Hematopoietic multipotent progenitor cell treated with erythropoietin and hydrocortisone succinate and interleukin-3 and kit ligand, for 4 days (in vitro differentiated cells): ENCODE results near the gene PFDN6.
"Not testable (repeated sequence)": the region's sequence is repeated elsewhere in the genome, so short reads cannot be mapped to it uniquely, and the experiment has no call there.

ENCODE experiments used
- DNase-seq: peaks from one replicate; pipeline ENCODE4 v3.0.0-alpha.2; 2015

The PFDN6 gene

DNA sequence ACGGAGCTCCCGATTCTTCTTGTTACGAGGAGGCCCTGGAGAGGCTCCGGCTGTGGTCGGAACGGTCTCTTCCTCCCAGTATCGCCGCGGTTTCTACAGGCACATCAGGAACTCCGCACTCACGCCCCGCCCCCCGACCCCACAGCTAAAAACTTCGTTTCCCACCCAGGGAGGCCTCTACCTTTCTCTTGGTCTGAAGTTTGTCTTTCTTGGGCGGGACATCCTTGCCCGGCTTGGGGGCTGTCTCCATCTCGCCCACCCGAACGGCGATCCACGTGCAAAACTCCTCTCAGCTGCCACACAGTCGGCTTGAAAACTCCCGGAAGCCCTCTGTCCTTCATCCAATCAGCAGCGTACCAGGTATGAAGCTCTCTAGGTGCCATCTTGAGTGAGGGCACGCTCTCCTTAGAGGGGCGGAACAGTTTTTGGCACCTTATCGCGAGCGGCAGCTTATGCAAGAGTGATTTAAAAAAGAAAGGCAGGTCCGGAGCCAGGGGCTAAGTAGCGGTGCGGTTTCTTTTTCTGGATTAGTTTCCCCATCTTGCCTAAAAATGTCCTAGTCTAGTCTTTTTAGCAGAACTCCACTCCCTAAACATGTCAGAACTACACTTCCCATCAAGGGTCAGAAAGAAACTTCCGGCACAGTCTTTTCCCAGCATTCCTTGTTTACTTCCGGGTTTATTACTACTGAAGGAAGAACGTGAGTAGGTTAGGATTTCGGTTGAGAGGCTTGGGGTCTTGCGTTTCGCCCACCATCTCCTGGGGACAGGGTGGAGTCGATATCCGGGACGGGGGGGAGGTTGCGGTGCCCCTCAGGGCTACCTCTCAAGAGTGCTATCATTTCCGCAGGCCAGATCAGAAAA is at the start of gene PFDN6, which contains the start of gene WDR46:
PFDN6 (plus strand) TSS at position 681 of the 863 bp plus-strand sequence. CDS start 256 bp downstream, outside the sequence.
WDR46 (minus strand) TSS at position 319 of the 863 bp plus-strand sequence; CDS start at position 250, 69 bp downstream.
- peak; percentile 97 for DNase-seq

DNA sequence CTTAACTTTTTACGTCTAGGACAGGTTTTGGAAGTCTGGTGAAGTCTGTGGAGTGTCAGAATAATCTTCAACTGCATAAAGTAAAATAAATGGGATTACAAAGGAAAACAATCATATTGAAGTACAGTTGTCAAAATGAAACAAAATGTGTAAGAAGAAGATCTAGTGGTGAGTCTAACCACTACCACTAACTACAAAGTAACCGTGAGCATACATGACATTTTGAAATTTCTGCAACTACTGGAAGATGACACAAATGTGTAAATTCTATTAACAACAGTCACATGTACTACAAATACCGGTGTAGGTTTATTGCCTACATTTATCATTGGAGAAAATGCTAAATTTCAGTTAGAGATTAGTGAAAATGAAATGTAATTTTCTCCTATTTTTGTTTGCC is 47.4 kb upstream of the PFDN6 start:
- DNase-seq, result no peak

DNA sequence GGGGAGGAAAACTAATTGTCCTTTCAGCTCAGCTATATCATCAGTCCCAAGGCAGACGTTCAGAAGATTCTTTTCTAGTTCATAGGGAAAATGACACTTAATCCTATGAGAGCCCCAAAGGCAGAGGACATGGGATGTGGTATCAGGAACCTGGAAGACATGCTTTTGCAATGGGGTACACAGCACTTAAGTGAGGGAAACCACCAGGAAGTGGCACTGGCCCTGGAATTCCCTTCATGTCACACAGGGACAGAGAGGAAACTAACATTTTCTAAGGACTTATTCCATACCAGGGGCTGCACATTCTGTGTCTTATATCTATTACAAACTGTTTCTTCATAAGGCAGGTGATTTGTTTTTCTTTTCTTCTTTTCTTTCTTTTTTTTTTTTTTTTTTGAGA is 45.9 kb upstream of the PFDN6 start:
- no peak for DNase-seq

DNA sequence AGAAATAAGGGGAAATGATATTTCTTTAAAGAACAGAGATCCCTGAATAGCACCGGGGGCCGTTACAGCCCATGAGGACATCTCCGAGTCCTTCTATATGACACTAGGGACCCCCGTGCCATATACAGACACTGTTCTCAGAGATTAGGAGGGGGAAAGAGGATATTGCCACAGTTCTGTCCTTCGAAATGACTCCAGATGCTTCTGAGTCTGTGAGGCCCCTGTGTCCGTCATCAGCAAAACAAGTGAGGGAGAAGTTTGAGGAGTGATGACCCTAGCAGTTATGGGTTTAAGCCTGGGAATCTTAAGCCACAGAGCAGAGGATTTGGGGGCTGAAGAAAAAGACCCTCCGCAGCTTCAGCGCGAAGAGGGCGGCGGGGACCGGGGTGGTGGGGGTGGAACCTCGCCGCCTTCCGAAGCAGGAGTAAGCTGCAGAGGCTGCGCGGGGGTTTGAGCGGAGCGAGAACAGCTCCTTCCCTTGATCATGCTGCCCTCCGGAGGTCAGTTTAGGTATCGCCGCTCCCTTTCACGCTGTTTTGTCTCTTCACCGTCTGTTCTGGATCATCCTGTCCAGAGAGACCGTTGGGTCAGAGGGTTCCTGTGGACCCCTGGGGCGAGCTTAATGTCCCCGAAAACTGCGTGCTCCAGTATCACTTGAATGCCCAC is 41.3 kb upstream of the PFDN6 start:
- peak; percentile 95 for DNase-seq

DNA sequence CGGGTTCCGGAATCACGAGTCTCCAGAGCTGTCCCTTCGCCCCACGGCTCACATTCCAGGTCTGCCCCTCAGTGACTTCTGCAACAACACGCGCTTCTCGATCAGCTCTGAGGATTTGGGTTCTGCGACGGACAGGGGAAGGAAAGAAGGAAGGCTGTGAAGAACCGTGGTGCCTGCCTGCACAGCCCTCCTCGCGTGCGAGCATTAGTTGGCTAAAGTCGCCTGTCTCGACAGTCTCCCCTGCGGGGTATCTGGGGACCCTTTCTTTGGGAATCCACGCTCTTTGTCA is 40.8 kb upstream of the PFDN6 start:
- DNase-seq, result no peak

DNA sequence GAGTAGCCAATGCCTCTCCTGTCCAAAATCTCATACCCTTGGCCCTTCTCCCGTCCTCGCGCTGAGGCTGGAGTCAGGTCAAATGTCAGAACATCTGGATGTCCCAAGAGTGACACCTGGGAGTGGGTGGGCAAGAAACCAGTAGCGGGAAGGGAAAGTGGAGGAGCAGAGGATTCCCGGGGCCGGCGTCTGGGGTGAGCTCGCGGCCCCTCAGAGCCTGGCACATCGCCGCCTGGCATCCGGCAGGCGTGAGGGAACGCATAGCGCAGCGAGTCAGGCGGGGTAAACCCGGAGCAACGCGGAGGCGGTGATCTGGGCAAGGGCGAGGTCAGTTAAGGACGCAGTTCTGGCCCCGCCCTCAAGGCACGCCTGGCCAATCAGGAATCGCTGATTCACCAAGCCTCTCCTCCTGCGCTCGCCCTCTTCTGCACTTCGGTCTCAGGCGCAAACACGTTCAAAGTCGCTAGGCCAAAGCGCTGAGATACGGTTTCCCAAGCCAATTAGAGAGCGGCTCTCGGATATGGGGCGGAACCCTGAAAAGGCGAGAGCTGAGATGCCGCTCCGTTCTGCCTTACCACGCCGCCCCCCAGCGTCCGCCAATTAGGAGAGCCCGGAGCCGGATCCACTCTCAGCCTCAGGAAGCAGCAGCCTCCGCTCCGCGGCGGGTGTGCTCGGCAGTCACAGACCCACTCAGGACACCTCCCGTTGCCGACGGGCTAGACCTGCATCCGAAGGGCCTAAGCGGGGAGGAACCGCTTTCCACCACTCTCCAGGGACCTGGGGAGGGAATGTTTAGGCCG is 40.3 kb upstream of the PFDN6 start:
- peak; percentile 100 for DNase-seq

DNA sequence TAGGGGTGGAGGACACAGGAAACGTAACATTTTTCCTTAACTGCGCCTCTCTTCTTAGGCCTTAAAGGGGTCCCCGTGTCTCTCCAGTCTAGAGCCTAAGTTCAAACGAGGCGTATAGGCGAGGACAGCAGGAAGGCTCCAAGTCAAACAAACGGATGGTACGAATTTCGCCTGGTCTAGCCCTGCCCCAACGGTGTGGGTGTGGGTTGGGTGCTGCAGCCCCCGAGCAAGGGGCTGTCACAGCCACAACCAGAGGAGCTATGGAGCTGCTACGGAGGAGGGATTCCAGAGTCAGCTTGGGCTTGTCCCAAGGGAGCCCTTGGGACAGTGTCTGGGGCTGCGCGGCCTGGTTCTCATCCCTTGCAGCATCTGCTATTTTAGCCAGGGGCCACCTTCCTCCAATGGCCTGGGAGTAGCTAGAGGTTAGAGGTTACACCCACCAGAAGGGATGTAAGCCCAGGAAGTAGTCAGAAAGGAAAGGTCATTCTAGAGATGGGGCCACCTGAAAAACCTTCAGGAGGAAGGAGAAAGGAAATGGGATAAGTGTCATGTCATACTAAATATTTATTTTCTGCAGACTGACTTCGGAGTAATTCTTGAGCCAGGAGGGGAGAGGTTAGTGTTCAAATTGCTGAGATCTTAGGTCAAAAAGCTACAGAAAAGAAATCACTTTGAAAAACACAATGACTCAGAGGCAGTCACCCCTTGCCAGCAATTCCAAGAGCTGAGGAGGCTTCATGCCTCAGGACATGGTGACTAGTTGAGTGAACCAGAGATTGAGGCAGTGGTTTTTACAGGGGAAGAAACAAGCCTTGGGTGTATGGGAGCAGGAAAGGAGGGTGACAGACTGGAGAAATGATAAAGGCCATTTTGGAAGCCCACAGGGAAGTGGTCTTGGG is 39.4 kb upstream of the PFDN6 start:
- peak; percentile 15 for DNase-seq

DNA sequence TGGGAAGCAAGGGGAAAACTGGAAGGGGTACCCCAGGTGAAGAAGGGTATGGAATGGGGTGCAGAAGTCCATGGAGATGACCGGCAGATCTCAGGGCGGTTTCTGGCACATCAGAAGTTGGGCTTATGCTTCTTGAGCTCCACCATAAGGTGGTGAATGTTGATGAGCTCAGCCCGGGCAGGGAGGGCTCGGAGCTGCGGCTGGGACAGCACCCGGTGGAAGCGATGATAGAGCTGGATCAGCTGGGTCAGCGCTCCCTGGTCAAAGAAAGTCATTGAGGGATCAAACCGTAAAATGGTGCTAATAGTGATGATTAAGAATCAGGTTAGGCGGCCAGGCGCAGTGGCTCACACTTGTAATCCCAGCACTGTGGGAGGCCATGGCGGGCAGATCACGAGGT is 38.7 kb upstream of the PFDN6 start:
- no peak for DNase-seq

DNA sequence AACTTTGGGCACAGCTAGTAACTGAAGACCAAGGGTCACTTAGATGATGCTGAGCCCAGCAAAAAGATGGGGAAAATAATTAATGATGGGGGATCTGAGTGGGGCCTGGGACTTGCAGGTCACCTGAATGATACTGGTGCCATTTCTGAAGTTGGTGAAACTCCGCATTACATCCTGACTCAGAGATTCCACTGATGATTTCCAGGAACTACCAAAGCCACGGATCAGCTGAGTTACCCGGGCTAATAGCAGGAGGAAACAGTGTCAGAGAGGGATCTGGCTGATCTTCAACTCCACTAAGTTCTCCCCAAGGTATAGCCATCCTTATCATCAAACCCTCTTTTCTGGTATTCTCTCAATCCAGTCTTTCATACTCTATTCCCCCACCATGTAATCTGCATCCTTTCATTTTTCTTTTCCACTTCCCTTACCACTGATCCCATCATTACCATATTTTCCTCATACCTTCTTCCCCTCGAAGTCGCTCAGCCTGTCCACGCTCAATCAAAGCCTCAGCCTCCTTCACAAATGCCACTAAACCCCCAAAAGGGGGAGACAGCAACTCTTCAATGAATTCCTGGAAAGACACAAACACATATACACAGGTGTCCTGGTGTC is 37.9 kb upstream of the PFDN6 start:
- no peak for DNase-seq

DNA sequence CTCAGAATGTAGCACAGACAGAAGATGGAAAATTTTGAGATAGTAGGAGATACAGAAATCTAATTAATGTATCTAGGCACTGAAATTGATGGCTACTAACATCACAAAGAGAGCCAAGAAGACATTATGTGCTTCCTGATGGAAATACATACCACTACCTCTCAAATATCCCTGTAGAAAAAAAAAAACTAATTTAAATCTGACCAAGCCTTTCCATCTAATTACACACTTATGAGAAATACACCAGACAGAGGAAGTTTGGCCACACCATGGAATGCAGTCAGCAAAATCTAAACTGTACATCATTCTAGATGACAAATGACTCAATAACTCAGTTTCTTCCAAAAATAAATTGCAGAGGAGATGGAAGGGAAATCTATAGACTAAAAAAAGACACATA is 36.6 kb upstream of the PFDN6 start:
- no peak for DNase-seq

DNA sequence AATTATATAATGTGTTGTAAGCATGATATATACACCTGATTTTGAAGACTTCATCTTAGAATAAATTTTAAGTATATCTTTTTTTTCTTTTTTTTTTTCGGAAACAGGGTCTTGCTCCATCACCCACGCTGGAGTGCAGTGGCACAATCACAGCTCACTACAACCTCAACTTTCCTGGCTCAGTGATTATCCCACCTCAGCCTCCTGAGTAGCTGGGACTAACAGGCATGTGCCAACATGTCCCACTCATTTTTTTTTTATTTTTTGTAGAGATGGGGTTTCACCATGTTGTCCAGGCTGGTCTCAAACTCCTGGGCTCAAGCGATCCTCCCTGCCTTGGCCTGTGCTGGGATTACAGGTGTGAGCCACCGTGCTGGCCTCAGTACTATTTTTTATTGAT is 34.8 kb upstream of the PFDN6 start:
- DNase-seq, result no peak

DNA sequence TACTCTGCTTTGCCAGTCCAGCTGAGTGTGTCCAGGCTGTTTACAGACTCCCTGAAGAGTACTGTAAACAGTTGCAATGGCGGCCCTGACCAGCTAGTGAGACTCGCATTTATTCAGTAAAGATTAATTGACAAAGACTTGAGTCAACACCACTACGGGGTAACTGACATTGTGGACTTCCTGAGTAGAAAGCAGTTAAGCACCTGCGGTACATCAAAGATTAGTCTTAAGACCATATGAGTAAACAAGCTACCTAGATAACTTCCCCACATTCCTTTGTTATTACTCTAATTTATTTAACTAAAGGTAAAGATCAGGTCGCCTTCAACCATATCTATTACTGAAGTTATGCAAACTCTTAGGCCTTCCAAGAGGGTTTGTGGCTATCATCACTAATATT is 30.4 kb upstream of the PFDN6 start:
- no peak for DNase-seq

DNA sequence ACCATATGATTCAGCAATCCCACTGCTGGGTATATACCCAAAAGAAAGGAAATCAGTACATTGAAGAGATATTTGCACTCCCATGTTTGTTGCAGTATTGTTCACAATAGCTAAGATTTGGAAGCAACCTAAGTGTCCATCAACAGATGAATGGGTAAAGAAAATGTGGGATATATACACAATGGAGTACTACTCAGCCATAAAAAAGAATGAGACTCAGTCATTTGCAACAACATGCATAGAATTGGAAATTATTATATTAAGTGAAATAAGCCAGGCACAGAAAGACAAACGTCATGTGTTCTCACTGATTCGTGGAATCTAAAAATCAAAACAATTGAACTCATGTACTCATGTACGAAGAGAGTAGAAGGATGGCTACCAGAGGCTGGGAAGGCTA is 26.9 kb upstream of the PFDN6 start:
- DNase-seq, result not testable (repeated sequence)

DNA sequence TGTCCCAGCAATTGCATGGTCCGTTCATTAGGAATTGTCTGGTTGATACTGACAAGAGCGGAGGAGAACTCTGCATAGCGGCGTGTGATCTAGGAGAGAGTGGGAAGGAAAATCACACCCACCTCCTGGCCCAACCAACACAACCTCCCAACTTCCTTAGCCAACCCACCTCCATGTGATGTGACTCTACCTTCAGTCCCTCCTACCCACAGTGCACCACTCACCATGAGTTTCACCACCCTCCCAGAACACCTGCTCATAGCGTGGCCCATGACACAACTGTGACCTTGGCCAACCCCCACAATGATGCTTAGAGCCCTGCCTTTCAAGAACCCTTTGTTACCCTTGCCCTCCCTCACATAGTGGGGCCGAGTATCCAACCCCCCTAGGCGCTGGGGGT is 25.4 kb upstream of the PFDN6 start:
- DNase-seq, result no peak

DNA sequence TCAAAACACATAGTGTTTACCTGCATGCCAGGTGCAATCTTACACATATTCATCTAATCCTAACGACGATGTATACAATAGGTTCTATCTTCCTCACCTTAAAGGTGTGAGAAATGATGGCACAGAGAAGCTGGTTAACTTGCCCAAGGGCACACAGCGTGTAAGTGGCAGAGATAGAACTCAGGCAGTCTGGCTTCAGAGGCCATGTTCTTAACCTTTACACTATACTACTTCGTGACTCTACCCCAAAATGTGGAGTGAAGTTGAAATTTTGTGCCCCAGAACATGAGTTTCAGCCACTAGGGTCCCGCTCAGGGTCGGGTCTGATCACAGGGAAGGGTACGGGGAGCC is 18.3 kb upstream of the PFDN6 start:
- peak; percentile 62 for DNase-seq

DNA sequence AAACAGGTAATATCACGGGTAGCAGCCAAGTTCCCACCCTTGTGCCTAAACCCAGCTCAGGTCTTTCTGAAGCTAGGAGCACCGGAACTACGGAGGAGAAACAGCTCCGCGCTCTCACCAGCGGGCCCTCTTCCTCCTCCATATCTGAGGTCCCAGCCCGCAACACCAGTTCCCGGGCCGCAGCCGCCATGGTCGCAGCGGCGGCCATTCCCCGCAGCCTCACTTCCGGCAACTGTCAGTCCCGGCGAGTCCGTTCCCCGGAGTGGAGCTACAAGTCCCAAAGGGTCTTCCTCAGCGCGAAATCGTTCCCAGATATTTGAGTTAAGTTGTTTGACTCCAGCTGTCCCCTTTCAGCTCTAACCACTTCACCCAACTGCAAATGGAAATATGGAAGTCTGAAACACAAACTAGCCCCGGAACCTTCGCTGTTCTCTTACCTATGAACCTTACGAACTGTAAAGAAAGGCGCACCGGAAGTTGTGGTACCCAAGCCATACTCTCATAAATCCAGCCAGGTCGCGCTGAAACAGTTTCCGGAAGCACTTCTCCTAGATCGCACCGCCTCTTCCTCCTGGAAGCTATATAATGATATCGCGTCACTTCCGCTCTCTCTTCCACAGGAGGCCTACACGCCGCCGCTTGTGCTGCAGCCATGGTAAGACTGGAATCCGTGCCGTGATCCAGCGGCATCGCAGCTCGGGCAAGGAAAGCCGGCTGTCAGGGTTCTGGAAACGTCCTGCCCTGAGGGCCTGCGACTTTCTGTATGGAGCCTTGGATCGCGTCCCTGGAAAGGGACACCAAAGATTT is 17.7 kb upstream of the PFDN6 start, which contains the start of the genes RPS18 and VPS52:
RPS18 (plus strand) TSS at position 608 of the 807 bp plus-strand sequence; CDS start at position 653, 45 bp downstream.
VPS52 (minus strand) TSS at position 409 of the 807 bp plus-strand sequence; CDS start at position 208, 201 bp downstream.
- DNase-seq, result peak; percentile 99

DNA sequence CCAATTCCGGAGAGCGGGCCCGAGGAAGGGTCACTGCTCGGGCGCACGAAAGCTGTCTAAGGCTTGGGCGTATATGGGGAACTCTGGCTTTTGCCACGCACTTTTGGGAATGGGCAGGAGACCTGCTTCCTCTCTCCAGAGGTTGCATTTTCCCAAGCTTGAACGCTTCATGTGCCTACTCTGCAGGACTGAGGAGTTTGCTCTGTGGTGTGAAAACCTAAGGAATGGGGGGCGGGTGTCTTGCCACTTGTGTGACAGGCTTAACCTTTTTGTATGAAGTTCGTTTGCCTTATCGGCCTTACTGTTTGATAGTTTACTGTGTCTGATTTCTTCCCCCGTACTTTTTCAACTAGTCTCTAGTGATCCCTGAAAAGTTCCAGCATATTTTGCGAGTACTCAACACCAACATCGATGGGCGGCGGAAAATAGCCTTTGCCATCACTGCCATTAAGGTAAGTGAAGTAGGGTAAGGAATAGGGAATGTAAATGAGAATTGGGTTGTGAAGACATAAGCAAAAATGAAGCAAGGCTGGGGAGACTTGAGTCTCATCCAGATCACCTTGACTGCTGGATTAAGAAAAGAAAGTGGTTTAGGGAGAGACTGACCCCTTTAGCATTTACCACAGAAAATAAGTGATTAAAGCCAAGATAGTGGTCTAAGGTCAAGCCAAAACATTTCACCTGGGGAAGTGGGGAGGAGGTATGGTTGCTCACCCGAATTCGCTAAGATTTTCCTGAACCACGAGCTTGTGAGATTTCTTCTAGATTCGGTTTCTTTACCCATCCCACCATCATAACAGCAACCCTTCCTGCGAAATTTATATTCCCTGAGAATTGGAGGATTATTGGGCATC is 16.9 kb upstream of the PFDN6 start:
- DNase-seq, result no peak

DNA sequence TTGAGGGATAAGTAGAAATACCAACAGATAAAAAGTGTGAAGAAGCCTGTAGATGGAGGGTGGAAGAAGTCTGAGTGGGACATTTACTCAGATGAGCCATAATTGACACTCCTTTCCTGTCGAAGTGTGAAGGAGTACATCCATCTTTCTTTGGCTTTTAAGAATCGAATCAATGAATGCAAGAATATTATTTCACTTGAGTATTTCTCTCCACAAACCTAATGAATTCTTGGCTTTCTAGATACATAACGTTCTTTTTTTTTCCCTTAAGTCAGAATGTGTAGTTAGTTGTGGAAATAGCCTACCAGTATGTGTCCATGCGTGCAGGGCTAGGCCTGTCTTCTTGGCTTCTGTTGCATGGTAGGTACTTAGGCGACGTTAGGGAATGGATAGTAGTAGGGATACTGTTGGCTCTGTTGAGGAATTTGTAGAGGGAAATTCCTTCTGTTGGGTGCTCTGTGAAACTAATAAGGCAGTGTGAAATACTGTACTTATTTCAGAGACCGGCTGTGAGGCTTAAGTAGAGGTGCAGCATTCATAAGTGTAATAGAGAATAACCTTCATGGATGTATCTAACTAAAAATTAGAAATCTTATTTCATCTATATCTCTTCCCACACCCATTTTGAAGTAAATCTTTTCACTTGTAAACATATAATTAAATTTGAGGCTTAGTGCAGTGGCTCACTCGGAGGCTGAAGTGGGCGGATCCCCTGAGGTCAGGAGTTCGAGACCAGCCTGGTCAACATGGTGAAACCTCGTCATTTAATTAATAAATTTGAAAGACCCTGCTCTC is 16.1 kb upstream of the PFDN6 start:
- peak; percentile 19 for DNase-seq
